ENCODE measurements around the gene PRR22. TPM values are rescaled to one million over a fixed set of nuclear protein-coding genes. Genes with fewer than 3 reads are reported as not detected.

The PRR22 gene
- total and polyA plus RNA-seq, 9 of the 15 experiments (the other 6 are each of a cell fraction or from before 2014, with no cell fraction given), result 0.03 to 12.0 (median 2.0) TPM; not detected in 1

GRCh38 chr19:5774921-5775320, 9.6 kb downstream of the PRR22 start:
- Histone ChIP-seq H2AFZ (ENCODE audit: low read depth, low read length) (no peak overlapping the region), H3K27me3 (ENCODE audit: control insufficient read depth in 2 of 2, insufficient read depth in 2 of 2, low read length in 2 of 2) (peaks cover 2 to 11% of the 10 kb centered on the region in 2 experiments; a peak in 2 of 5 replicates), H3K79me2 (ENCODE audit: control insufficient read depth, insufficient read depth, low read length) (no peaks in the 10 kb centered on the region), H3K9me1 (ENCODE audit: control insufficient read depth, insufficient read depth, low read length) (no peaks in the 10 kb centered on the region), H3K9me3 (replicated peaks; ENCODE audit: control insufficient read depth, insufficient read depth, low read depth, low read length) (no peaks in the 10 kb centered on the region), H3K27ac (ENCODE audit: extremely low read depth, low read depth, low read length) (no peak overlapping the region), H3K4me3 (no peak overlapping the region), H3K4me1 (replicated peaks in 1 of 2; ENCODE audit: control insufficient read depth in 2 of 2, insufficient read depth in 2 of 2, low read length in 2 of 2) (peaks cover 0 to 10% of the 10 kb centered on the region in 2 experiments; a peak in 4 of 5 replicates), H3K4me2 (ENCODE audit: insufficient read depth, low read length) (no peak overlapping the region), H4K20me1 (replicated peaks; ENCODE audit: control insufficient read depth, insufficient read depth, low read length) (no peaks in the 10 kb centered on the region), H3K36me3 (ENCODE audit: control insufficient read depth, insufficient read depth, low read length) (no peaks in the 10 kb centered on the region), H3K9ac (ENCODE audit: insufficient read depth in 1 of 2, low read depth in 2 of 2, low read length in 2 of 2) (no peak overlapping the region)
- CTCF ChIA-PET (ENCODE audit: low intra/inter-chr PET ratio), result interaction anchor here (1.8 kb wide), 1 partner anchor 117 kb away, joined by 11 read pairs; no protein-coding TSS in a partner anchor
- no peak for FAIRE-seq
- in situ Hi-C loops (cut with MboI), result no loop called here
- 48% methylated on average over 8 of the region's 8 CpGs for WGBS (ENCODE audit: insufficient coverage, low coverage, missing lambda C conversion rate)
- TF ChIP-seq RREB1 (CRISPR knock-in tag; IDR thresholded peaks at IDR 0.05) (no peak), NONO (IDR thresholded peaks at IDR 0.05; ENCODE audit: low read depth in 2 of 2, low read length in 1 of 2) (no peak), NR2C1 (IDR thresholded peaks at IDR 0.05) (no peak), NR2C1 (tag; IDR thresholded peaks at IDR 0.05) (no peak), COPS2 (conservative IDR thresholded peaks at IDR 0.05) (no peak)
- POLR2A ChIA-PET, result interaction anchor here (0.6 to 1.0 kb wide), 3 partner anchors 16 to 247 kb away, joined by 3 to 5 read pairs (median 3); partner anchors contain the start of gene DUS3L
- DNase-seq (ENCODE audit: extremely low read depth in 1 of 4, low spot score in 3 of 4), result no peak
- intact Hi-C loops (cut with micrococcal nuclease), result loop anchor here (1.0 kb wide), 1 partner anchor 19 kb away; no protein-coding TSS in a partner anchor
- no TSS peak for BruUV-seq (replicated peaks)
- no peak for ATAC-seq

Data from K562 (cell line).